ACHN (cell line): ENCODE results near the gene YIPF7.

ENCODE experiments used
- DNase-seq: peaks from one replicate; pipeline ENCODE4 v3.0.0-alpha.2; 2015
- in situ Hi-C: cut with HindIII; loops from 2 replicates; pipeline ENCODE4 v1.10.0; 2017; ENCODE audit warnings: low sequenced_read_pairs, low pct_ligation_motif_present, low pct_unique_long_range_greater_than_20kb

The YIPF7 gene

DNA sequence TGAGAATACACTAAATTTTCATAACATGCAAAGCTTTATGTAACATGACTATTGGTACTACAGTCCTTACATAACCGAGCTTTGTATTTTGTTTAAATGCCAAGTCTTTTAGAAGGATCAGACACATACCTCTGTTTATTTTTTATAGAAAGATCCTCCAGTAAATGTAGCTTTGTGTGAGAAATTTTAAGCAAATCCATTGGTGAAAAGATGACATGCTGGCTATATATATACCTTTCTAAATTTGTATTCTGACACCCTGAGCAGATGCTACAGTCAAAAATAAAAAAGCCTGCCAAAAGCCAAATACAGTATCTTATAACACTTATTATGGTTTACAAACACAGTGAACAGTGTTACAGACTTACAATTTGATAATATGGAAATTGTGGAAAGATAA, at the start of gene YIPF7:
YIPF7 (minus strand) TSS at position 201 of the 400 bp plus-strand sequence. CDS start 1,525 bp downstream, outside the sequence.
- in situ Hi-C loops = no loop called here
- DNase-seq = no peak

DNA sequence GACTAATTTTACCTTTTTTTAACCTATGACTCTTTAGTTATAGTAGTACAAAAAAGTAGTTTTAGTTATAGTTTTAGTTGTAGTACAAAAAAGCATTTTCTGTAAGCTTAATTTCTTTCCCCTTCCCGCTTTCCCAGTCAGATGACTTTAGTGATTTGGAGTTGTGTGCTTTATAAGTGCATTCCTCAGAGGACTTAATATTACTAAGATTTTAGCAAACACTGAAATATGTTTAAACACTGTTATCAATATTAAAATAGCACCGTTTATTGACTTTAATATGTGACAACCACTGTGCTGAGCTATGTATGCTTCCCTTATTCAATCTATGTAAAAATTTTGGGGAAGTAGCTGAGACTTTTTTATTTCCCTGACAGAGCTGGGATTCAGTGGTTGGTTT, 49.6 kb upstream of the YIPF7 start:
- no peak for DNase-seq
- in situ Hi-C loops = no loop called here

DNA sequence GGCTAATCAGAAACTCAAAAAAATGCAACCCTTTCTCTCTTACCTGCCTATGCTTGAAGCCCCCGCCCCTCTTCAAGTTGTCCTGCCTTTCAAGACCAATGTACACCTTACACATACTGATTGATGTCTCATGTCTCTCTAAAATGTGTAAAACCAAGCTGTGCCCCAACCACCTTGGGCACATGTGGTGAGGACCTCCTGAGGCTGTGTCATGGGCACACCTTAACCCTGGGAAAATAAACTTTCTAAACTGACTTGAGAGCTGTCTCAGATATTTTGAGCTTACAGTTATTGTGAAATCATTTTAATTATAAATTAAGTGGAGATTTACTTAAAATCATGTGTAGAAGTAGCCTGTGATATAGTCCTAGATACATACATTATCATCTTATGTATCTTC, 49.0 kb upstream of the YIPF7 start:
- in situ Hi-C loops = no loop called here
- no peak for DNase-seq

DNA sequence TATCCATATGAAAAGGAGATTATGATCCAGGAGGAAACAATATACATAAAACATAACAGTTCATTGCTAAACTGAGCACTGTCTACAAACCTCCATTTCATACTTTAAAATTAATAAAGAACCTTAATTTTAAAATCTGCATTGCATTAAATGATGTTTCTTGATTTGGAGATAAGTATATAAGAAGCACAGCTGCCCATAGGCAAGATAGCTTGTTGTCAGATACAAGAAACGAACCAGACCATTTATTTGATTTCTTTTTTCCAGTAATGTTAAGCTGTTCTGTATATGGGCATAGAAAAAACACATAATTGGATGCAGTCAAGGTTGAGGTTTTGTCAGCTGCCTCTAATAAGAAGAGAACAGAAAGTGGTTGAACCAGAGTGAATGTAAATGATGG, 33.2 kb upstream of the YIPF7 start:
- DNase-seq = no peak
- in situ Hi-C loops = no loop called here

DNA sequence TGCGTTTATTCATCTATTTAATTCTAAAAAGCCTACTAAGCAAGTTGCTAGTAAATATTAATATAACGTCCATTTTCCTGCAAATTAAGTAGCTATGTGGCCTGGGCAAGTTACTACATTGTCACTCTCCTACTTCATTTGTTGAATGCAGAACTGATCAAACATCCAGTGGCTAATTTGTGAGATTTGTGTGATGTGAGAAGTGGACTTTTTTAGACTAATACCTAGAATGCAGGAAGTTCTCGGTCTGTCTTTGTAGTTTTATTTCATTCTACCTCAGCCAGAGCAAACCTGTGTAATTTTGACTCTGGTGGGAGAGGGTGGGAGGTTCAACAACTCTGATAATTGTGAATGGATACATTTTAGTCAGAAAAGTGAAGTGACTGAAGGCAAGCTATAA, 27.6 kb upstream of the YIPF7 start:
- in situ Hi-C loops = no loop called here
- no peak for DNase-seq

DNA sequence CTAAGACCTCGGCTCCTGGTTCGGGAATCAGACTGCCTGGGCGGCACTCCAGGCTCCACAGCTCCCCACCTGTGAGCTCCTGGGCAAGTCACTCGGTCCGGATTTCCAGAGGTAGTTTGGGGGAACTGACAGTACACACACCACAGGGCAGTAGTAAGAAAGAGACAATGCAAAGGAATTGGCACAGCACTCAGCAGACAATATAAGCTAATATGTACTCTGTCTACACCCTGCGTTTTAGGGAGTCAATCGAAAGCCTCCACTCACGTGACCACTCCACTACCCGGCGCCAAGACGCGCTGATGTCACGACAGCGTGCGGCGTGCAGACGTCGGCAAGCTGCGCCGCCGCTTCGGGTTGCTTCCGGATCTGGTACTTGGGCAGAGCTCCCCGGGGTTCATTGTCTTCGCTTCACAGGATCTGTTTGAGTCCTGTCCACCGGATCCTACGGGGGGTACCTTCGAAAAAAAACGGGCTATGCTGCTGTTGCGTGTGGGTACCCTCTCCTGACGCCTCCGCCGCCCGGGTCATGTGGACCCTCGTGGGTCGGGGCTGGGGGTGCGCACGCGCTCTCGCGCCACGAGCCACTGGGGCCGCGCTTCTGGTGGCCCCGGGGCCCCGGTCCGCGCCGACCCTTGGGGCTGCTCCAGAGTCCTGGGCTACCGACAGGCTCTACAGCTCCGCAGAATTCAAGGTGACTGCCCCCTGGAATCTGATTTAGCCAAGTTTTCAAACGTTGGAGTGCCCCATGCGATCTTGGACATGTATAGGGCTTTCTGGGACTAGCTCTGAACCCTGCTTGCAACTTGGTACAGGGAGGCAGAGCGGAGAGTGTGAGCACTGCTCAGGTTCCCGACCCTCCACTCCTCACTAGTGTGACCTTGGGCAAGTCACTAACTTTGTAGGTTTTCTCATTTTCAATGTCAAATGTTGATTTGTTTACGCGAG, 26.9 kb upstream of the YIPF7 start, which contains the start of gene GUF1:
GUF1 (plus strand) TSS at position 327 of the 948 bp plus-strand sequence; CDS start at position 530, 203 bp downstream.
- DNase-seq = peak; percentile 85
- in situ Hi-C loops = no loop called here

DNA sequence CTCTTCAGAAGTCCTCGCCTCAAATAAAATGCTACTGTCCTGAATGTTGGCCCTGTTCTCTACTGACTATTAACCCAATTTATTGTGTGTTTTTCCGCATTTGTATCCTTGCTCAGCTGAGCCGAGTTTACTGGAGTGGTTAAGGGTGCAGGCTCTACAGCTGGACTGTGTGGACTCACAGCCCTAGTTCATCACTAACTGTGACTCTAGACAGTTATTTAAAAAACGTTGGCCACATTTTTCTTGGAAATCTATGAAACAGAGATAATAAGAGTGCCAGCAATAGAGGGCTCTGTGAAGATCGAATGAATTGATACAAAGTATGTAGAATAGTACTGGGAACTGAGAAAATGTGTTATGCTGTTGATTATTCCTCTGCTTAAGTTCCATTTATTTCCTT, 23.9 kb upstream of the YIPF7 start:
- in situ Hi-C loops = no loop called here
- DNase-seq = no peak

DNA sequence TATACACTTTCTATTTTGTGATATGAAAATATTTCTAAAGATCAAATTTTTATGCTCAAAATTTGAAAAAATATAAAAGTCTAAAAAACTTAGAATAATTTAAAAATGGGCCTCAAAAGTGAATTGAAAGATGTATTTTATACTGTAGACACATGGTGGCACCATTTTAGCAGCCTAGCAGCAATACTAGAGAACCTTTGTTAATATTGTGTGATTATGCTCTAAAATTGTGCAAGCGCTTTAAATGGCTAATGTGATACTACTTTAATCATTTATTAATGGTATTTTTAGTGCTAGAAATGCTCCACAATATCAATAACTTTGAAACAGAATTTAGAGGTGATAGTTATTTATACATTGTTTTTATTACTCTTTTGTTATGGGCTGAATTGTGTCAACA, 23.0 kb upstream of the YIPF7 start:
- no peak for DNase-seq
- in situ Hi-C loops = no loop called here

DNA sequence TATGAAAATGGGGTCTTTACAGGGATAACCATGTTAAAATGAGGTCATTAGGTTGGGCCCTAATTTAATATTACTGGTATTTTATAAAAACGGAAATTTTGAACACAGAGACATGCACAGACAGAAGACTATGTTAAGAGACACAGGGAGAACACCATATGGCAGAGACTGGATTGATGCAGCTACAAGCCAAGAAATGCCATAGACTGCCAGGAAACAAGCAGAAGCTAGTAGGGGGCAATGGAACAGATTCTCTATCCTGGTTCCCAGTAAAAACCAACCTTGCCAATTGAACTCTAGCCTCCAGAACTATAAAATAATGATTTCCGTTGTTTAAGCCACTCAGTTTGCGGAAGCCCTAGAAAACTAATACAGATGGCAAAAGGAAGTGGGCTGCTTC, 20.2 kb upstream of the YIPF7 start:
- no peak for DNase-seq
- in situ Hi-C loops = no loop called here

DNA sequence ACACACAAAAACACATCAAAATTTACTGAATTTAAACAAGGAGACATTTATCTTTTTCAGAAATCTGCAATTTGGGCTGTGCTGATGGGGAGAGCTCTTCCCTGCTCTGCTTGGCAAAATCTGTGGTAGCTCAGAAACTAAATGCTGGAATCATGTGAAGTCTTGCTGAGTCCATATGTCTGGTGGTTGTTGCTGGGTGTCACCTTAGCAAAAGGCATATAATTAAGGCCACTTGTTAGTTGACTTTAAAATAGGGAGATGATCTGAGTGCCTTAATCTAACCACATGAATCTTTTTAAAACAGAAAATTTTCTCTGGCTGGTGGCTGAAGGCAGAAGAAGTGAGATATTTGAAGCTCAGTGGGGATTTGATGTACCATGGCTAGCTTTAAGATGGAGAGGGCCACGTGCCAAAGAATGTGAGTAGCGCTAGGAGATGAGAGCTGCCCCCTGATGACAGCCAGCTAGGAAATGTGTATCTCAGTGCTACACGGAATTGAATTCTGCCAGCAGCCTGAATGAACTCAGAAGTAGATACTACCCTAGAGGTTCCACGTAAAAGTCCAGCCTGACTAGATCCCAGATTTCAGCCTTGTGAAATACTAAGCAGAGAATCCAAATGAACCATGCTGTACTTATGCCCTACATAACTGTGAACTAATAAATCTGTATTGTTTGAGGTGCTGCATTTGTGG, 19.2 kb upstream of the YIPF7 start:
- in situ Hi-C loops = no loop called here
- DNase-seq = no peak

DNA sequence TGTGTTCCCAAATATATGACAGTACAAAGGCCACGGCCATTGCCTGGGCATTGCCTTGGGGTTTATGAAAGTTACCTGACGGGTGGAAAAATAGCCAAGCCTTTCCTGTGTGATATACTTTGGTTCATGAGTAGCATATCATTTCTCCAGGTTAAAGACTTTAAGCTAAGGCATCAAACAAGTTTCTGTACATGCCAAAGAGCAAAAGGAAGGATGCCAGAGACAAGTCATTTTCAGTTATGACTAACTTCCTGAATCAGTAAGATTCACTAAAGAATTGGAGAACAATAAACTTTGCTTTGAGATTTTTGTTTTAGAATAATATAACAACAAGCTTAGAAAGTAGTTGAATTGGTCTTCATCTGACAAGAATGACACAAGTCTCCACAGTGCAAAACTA, 17.1 kb upstream of the YIPF7 start:
- in situ Hi-C loops = no loop called here
- DNase-seq = no peak

DNA sequence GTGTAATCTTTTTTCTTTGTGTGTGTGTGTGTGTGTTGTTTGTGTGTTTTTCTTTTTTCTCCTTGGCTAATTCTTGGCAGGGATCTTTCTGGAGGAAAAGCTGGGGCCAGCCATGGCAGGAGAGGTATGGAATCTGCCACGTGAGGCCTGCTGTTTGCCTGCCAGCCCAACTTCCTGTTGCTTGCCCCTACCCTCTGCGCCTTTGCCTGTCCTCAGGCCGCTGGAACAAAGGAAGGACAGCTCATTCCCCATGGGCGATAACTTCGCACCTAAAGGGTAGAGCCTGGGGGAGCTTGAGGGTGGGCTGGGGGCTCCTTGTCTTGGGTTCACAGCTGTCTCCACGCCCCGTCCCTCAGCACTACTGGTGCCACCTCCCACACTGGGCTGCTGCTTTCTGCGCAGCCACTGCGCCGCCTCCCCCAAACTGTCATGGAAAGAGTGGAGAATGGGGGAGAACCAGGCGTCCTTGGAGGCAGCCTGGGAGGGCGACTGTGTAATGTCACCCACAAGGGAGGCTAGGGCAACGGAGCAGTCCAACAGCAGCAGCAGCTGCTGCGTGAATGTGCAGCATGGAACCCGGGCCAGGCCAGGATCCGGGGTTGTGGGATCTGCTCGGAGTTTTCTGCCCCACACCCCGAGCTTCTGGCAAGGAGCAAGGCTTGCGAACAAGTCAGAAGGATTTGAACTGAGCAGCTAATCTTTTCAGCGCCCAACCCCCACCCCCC, 12.3 kb upstream of the YIPF7 start:
- in situ Hi-C loops = no loop called here
- no peak for DNase-seq

DNA sequence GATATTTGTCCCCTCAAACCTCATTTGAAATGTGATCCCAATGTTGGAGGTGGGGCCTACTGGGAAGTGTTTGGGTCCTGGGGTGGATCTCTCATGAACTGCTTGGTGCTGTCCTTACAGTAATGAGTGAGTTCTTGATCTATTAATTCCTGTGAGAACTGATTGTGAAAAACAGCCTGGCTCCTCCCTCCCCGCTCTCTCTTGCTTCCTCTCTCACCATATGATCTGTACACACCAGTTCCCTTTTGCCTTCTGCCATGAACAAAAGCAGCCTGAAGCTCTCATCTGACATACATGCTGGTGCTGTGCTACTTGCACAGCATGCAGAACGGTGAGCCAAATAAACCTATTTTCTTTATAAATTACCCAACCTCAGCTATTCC, 11.2 kb upstream of the YIPF7 start:
- in situ Hi-C loops = no loop called here

DNA sequence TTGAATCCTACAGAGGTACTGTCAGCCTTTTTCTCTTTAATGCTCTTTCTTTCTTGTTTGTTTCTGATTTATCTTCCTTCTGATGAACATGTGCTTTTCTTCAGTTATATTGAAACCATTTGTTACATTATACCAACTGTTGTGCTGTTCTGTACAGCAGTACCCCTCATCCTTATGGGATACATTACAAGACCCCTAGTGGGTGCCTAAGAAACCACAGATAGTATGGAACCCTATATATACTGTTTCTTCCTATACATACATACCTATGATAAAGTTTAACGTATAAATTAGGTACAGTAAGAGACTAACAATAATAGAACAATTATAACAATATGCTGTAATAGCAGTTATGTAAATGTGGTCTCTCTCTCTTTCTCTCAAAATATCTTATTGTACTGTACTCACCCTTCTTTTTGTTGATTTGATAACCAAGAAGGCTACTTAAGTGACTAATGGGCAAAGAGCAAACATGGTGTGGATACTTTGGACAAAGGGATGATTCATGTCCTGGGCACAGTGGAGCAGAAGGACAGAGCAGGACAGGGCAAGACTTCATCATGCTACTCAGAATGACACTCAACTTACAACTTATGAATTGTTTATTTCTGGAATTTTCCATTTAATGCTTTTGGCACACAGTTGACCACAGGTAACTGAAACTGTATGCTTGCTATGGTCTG, 10.7 kb upstream of the YIPF7 start:
- DNase-seq = no peak

More for the DNA sequence above, 11.2 kb upstream of the YIPF7 start:
- no peak for DNase-seq

DNA sequence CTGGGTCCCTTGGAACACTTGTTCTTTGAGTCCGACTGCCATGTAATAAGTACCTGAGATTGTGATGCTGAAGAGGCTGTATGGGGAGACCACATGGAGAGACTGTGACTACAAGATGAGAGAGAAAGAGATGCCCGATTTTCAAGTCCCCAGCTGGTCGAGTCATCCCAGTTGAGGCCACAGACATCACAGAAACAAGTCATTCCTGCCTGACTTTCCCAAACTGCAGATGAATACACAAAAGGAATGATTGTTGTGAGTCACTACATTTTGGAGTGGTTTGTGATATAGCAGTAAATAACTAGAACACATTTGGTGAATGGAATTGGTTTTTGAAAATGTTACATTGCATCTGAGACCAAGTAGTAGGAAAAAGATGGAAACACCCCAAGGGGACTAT, 9.0 kb upstream of the YIPF7 start:
- in situ Hi-C loops = no loop called here
- DNase-seq = no peak

More for the DNA sequence above, 10.7 kb upstream of the YIPF7 start:
- in situ Hi-C loops = no loop called here

DNA sequence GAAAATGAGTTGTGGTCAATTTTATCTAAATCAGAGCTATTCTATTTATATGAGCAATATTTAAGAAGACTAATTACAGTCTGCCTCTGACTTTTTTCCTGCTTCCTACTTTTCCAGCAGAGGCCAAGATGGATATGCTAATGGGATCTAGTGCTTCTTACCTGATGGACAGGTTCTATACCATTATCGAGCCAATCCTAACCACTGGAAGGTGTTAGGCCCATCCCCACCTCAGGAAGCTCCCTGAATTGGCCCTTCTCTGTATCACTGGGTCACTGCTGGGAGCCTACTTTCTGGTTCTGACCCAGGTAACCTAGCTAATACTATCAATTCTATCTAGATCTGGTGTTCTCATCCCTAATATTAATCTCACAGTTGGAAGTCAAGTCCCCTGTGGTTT, 577 bp upstream of the YIPF7 start:
- in situ Hi-C loops = no loop called here
- no peak for DNase-seq

DNA sequence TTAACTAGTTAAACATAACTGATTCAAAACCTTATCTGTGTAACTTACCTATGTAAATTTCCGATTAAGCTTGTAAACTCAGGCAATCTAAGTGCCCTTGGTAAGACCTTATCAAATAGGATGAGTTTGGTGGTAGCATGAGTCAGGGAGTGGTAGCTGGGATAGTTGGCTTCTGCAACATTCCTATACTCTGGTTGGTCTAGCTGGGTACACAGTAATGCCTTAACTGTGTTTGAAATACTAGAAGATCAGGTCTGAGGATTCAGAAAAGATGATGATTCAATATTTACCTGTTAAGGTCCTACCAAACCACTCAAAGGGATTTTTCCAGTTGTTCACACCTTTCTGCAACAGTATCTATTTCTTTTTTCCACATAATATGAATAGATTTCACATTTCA, 5.3 kb downstream of the YIPF7 start:
- DNase-seq = no peak
- in situ Hi-C loops = no loop called here

DNA sequence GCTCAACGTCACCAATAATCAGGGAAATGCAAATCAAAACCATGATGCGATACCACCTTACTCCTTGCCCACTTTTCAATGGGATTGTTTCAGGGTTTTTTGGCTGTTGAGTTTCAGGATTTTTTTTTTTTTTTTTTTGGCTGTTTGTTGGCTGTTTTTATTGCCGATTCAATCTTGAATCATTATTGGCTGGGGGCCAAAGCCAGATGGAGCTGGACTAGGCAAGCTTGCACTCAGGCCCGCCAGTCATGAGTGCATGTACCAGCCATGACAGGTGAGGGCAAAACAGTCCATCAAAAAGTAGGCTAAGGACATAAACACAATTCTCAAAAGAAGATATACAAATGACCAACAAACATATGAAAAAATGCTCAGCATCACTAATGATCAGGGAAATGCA, 13.3 kb downstream of the YIPF7 start:
- in situ Hi-C loops = no loop called here
- DNase-seq = no peak

DNA sequence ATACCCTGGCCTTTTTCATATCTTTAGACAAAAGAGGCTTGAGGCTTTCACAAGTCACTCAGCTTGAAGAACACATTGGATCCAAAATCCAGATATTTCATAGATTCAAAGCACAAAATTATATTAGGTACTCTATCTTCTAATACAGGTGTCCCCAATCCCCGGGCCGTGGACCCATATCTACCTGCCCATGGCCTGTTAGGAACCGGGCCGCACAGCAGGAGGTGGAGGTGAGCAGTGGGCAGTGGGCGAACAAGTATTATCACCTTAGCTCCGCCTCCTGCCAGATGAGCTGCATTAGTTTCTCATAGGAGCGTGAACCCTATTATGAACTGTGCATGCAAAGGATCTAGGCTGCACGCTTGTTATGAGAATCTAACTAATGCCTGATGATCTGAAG, 18.7 kb downstream of the YIPF7 start:
- no peak for DNase-seq
- in situ Hi-C loops = no loop called here
